ENCODE results near the gene TCEAL1.

- TF ChIP-seq, protein P1, sequence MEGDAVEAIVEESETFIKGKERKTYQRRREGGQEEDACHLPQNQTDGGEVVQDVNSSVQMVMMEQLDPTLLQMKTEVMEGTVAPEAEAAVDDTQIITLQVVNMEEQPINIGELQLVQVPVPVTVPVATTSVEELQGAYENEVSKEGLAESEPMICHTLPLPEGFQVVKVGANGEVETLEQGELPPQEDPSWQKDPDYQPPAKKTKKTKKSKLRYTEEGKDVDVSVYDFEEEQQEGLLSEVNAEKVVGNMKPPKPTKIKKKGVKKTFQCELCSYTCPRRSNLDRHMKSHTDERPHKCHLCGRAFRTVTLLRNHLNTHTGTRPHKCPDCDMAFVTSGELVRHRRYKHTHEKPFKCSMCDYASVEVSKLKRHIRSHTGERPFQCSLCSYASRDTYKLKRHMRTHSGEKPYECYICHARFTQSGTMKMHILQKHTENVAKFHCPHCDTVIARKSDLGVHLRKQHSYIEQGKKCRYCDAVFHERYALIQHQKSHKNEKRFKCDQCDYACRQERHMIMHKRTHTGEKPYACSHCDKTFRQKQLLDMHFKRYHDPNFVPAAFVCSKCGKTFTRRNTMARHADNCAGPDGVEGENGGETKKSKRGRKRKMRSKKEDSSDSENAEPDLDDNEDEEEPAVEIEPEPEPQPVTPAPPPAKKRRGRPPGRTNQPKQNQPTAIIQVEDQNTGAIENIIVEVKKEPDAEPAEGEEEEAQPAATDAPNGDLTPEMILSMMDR (IDR thresholded peaks at IDR 0.05) = no peak
- TF ChIP-seq POLR2A (IDR thresholded peaks at IDR 0.05; ENCODE audit: low read depth) = no peak
- TF ChIP-seq POLR2AphosphoS5 (IDR thresholded peaks at IDR 0.05) = no peak
These were observed 42.1 kb upstream of the TCEAL1 start for GRCh38 chrX:103586659-103587058.

Data from esophagus muscularis mucosa (tissue), 3 donors.